ENCODE results near the gene SLC24A4. TPM values are rescaled to one million over a fixed set of nuclear protein-coding genes. Genes with fewer than 3 reads are reported as not detected.
A peak's percentile ranks its signal among the peaks of the same experiment; 100 is the strongest.

Gene SLC24A4
- total RNA-seq, 1 experiment from 2014 or later, result not detected

DNA sequence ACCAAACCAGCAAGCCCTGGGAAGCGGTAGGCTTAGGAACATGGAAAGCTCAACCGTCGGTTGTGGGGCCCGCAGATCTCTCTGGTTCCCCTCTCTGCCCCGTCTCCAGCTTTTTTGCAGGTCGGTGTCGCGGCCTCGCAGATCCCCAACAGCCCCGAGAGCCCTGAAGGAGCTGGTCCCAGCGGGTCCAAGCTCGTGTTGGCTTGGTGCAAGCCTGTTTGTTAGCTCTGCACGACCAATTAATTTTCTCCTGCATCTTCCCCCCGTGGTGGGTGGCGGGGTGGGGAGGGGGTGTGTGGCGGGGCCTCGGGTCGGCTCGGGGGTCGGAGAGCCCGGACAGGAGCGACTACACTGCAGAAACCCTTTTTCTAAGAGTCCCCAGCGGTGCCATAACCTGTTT is 449 bp upstream of the SLC24A4 start:
- intact Hi-C loops (cut with micrococcal nuclease), result no loop called here
- DNase-seq (ENCODE audit: unreplicated experiment), result no peak
- Mint-ChIP-seq H3K9me3 (ENCODE audit: unreplicated experiment) (no peaks in the 10 kb centered on the region), H3K27ac (ENCODE audit: low read depth, unreplicated experiment) (no peak overlapping the region), H3K4me3 (ENCODE audit: unreplicated experiment) (peak overlapping the region; percentile 53), H3K4me1 (ENCODE audit: insufficient read depth, unreplicated experiment) (no peaks in the 10 kb centered on the region), H3K27me3 (ENCODE audit: insufficient read depth, unreplicated experiment) (peaks cover 36% of the 10 kb centered on the region), H3K36me3 (ENCODE audit: insufficient read depth, unreplicated experiment) (peaks cover 6% of the 10 kb centered on the region)
- no TSS peak for BruUV-seq (replicated peaks)
- ChIA-PET POLR2A (no interaction called here), CTCF (interaction anchor here (0.6 kb wide), 1 partner anchor 1689 kb away, joined by 3 read pairs; no protein-coding TSS in a partner anchor)
- TF ChIP-seq, protein P1, sequence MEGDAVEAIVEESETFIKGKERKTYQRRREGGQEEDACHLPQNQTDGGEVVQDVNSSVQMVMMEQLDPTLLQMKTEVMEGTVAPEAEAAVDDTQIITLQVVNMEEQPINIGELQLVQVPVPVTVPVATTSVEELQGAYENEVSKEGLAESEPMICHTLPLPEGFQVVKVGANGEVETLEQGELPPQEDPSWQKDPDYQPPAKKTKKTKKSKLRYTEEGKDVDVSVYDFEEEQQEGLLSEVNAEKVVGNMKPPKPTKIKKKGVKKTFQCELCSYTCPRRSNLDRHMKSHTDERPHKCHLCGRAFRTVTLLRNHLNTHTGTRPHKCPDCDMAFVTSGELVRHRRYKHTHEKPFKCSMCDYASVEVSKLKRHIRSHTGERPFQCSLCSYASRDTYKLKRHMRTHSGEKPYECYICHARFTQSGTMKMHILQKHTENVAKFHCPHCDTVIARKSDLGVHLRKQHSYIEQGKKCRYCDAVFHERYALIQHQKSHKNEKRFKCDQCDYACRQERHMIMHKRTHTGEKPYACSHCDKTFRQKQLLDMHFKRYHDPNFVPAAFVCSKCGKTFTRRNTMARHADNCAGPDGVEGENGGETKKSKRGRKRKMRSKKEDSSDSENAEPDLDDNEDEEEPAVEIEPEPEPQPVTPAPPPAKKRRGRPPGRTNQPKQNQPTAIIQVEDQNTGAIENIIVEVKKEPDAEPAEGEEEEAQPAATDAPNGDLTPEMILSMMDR (IDR thresholded peaks at IDR 0.05; ENCODE audit: unreplicated experiment), result no peak

DNA sequence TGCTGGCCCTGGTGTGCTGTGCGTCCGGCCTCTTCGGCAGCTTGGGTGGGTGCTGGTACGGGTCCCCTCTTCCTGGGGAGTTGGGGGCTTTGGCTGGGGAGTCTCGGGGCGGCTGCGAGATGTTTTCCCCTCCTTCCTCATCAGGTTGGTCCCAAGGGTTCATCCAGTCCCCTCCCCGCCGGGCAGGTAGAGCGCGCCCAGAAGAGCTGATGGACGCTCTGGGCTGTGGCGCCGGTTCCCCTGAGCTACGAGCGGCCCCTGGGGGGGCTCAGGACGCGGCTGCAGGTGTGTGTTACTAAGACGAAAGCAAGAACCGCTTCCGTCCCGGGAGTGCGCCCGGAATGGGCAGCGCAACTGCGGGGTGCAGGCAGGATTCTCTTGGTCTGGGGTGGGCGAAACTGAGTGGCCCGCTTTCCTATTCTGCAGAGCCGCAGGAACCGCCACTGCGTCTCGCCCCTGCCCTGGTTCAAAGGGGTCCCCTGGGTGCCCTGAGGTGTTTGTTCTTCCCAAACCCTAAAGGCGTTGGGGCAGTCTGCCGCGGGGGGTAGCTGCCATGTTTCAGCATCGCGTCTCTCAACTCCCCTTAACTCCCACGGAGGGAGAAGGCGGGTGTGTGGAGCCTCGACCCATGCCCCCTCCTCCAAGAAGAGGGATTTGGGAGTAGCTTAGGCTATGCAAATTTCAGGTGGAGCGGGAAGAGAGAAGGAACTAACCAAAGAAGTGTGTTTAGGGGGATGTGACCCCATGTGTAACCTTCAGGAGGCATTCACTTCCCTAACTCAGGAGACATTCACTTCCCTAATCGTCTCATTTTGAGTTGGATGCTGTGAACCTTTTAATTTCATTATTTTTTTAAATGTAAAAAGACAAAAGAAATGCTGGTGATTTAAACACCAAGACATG is 1.2 kb downstream of the SLC24A4 start:
- H3K27me3 Mint-ChIP-seq (ENCODE audit: insufficient read depth, unreplicated experiment), result peaks cover 28% of the 10 kb centered on the region
- H3K9me3 Mint-ChIP-seq (ENCODE audit: unreplicated experiment), result no peaks in the 10 kb centered on the region
- DNase-seq (ENCODE audit: unreplicated experiment), result no peak
- intact Hi-C loops (cut with micrococcal nuclease), result no loop called here
- no peak overlapping the region for H3K4me3 Mint-ChIP-seq (ENCODE audit: unreplicated experiment)
- no TSS peak for BruUV-seq (replicated peaks)
- H3K36me3 Mint-ChIP-seq (ENCODE audit: insufficient read depth, unreplicated experiment), result peaks cover 1% of the 10 kb centered on the region
- TF ChIP-seq, protein P1 (IDR thresholded peaks at IDR 0.05; ENCODE audit: unreplicated experiment), result no peak
- POLR2A ChIA-PET, result interaction anchor here (0.7 kb wide), 1 partner anchor 861 kb away, joined by 3 read pairs; no protein-coding TSS in a partner anchor
- H3K4me1 Mint-ChIP-seq (ENCODE audit: insufficient read depth, unreplicated experiment), result no peaks in the 10 kb centered on the region
- CTCF ChIA-PET, result no interaction called here
- no peak overlapping the region for H3K27ac Mint-ChIP-seq (ENCODE audit: low read depth, unreplicated experiment)

DNA sequence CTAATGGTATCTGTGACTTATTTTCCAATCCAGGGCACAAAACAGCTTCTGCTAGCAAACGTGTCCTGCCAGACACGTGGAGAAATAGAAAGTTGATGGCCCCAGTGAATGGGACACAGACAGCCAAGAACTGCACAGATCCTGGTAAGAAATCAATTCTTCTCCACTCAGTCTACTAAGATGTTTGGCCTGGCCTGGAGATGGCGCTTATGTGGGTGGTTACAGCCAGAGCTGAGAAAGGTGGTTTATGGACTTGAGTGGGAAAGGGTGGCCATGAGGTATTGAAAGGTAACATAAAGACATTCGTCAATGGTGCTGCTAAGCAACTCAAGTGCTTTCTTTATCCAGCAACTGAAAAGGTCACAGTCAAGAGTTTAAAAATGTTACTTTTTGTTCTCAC is 2.9 kb downstream of the SLC24A4 start:
- TF ChIP-seq, protein P1 (IDR thresholded peaks at IDR 0.05; ENCODE audit: unreplicated experiment), result no peak
- POLR2A ChIA-PET, result no interaction called here
- no TSS peak for BruUV-seq (replicated peaks)
- intact Hi-C loops (cut with micrococcal nuclease), result no loop called here
- Mint-ChIP-seq H3K27ac (ENCODE audit: low read depth, unreplicated experiment) (no peak overlapping the region), H3K27me3 (ENCODE audit: insufficient read depth, unreplicated experiment) (peaks cover 23% of the 10 kb centered on the region), H3K4me1 (ENCODE audit: insufficient read depth, unreplicated experiment) (no peaks in the 10 kb centered on the region), H3K36me3 (ENCODE audit: insufficient read depth, unreplicated experiment) (no peaks in the 10 kb centered on the region), H3K9me3 (ENCODE audit: unreplicated experiment) (no peaks in the 10 kb centered on the region), H3K4me3 (ENCODE audit: unreplicated experiment) (no peak overlapping the region)
- CTCF ChIA-PET, result interaction anchor here (0.7 kb wide), 1 partner anchor 13 kb away, joined by 3 read pairs; no protein-coding TSS in a partner anchor
- DNase-seq (ENCODE audit: unreplicated experiment), result no peak

DNA sequence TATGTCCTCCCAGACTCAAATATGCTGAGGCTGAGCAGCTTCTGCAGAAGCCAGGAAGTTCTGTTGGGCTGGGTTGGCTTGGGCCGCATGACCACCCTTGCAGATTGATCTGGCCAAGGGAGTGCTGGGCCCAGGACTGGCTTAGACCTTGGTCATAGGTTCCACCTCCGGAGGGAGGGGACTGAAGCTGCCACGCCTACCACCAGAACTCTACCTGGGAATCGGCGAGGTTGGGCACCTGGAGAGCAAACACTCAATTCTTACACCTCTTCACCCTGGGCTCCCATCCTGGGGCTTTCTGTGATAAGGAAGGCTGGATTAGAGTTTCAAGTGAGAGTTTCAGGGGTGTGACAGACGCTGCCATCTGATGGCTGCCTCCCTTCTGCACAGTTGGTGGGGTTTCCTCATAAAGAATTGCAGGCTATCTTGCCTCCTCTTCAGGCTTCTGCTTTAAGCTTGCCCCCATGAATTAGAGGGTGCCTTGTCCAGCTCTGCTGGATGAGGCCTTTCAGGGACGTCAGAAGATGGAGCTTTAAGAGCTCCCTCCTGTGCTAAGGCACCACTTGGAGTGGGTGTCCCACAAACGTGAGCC is 5.8 kb downstream of the SLC24A4 start:
- CTCF ChIA-PET, result interaction anchor here (0.7 kb wide), 1 partner anchor 155 kb away, joined by 3 read pairs; no protein-coding TSS in a partner anchor
- BruUV-seq (replicated peaks), result no TSS peak
- DNase-seq (ENCODE audit: unreplicated experiment), result no peak
- no peak overlapping the region for H3K4me3 Mint-ChIP-seq (ENCODE audit: unreplicated experiment)
- H3K27me3 Mint-ChIP-seq (ENCODE audit: insufficient read depth, unreplicated experiment), result no peaks in the 10 kb centered on the region
- H3K27ac Mint-ChIP-seq (ENCODE audit: low read depth, unreplicated experiment), result no peak overlapping the region
- intact Hi-C loops (cut with micrococcal nuclease), result no loop called here
- H3K4me1 Mint-ChIP-seq (ENCODE audit: insufficient read depth, unreplicated experiment), result no peaks in the 10 kb centered on the region
- POLR2A ChIA-PET, result no interaction called here
- no peaks in the 10 kb centered on the region for H3K9me3 Mint-ChIP-seq (ENCODE audit: unreplicated experiment)
- TF ChIP-seq, protein P1 (IDR thresholded peaks at IDR 0.05; ENCODE audit: unreplicated experiment), result no peak
- no peaks in the 10 kb centered on the region for H3K36me3 Mint-ChIP-seq (ENCODE audit: insufficient read depth, unreplicated experiment)

All from MCF 10A (cell line).